ENCODE data around the gene C17orf67. TPM values are rescaled to one million over a fixed set of nuclear protein-coding genes. Genes with fewer than 3 reads are reported as not detected.

C17orf67 gene
- total RNA-seq, 2 experiments from 2014 or later: 5.1 to 5.2 TPM

DNA sequence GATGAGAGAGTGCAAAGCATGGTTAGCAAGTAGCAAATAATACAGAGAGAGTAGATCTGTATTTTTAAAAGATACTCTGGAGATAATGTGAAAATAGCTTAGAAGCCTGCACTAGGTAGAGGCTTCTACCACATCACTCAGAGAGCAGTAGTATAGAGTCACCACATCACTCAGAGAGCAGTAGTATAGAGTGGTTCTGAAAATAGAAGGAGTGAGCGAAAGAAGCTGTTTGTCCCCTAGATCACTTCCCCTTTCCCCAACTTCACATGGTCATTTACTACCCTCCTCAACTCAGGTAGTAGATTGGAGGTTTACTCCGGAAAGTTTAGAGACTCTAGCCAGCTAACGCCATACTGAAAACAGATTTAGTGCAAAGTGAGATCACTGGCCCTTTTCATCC is 17.3 kb upstream of the C17orf67 start:
- Mint-ChIP-seq H3K4me1 (peaks cover 12% of the 10 kb centered on the region), H3K4me3 (no peak overlapping the region), H3K36me3 (ENCODE audit: low read depth) (peaks cover 47% of the 10 kb centered on the region), H3K9me3 (no peaks in the 10 kb centered on the region), H3K27me3 (no peaks in the 10 kb centered on the region), H3K27ac (no peak overlapping the region)
- ChIA-PET POLR2A (no interaction called here), CTCF (interaction anchor here (1.0 to 1.1 kb wide), 3 partner anchors 9 to 88 kb away, joined by 3 to 5 read pairs (median 3); no protein-coding TSS in a partner anchor)
- DNase-seq: no peak

DNA sequence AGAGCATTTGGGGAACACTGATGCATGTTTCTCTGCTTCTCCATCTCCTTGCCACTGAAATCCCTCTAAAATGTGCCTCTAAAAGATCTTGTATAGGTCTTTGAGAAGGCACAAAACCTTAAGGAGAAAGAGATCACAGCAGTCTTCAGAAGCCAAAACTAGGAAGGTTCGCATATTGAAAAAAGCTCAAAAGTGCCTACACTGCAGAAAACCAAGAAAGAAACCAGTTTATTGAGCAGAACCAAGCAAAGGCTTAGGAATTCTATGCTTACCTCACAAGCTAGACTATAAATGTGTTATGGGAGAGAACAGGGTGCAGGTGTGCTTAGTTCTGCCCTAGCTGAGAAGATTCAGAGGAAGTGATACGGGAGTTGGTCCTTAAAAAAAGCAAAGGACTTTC is 16.9 kb upstream of the C17orf67 start:
- Mint-ChIP-seq H3K4me3 (no peak overlapping the region), H3K27me3 (no peaks in the 10 kb centered on the region), H3K27ac (no peak overlapping the region), H3K4me1 (peaks cover 12% of the 10 kb centered on the region), H3K36me3 (ENCODE audit: low read depth) (peaks cover 45% of the 10 kb centered on the region), H3K9me3 (no peaks in the 10 kb centered on the region)
- ChIA-PET CTCF (interaction anchor here (1.0 kb wide), 1 partner anchor 89 kb away, joined by 3 read pairs; no protein-coding TSS in a partner anchor), POLR2A (no interaction called here)
- no peak for DNase-seq

GRCh38 chr17:56849131-56849530 is 15.4 kb upstream of the C17orf67 start:
- H3K4me1 Mint-ChIP-seq: peaks cover 12% of the 10 kb centered on the region
- H3K36me3 Mint-ChIP-seq (ENCODE audit: low read depth): peaks cover 44% of the 10 kb centered on the region
- no peaks in the 10 kb centered on the region for H3K9me3 Mint-ChIP-seq
- no peak overlapping the region for H3K4me3 Mint-ChIP-seq
- H3K27me3 Mint-ChIP-seq: no peaks in the 10 kb centered on the region
- no peak overlapping the region for H3K27ac Mint-ChIP-seq
- DNase-seq: no peak
- POLR2A ChIA-PET: no interaction called here
- CTCF ChIA-PET: interaction anchor here (0.7 to 1.5 kb wide), 4 partner anchors 8 to 61 kb away, joined by 3 to 9 read pairs (median 4); partner anchors contain the start of genes C17orf67 and DGKE

- Mint-ChIP-seq H3K4me1 (peaks cover 12% of the 10 kb centered on the region), H3K9me3 (no peaks in the 10 kb centered on the region), H3K27ac (no peak overlapping the region), H3K4me3 (no peak overlapping the region), H3K36me3 (ENCODE audit: low read depth) (peaks cover 39% of the 10 kb centered on the region), H3K27me3 (no peaks in the 10 kb centered on the region)
- no peak for DNase-seq
- POLR2A ChIA-PET: no interaction called here
- CTCF ChIA-PET: no interaction called here
Measured at GRCh38 chr17:56847106-56847505, 13.4 kb upstream of the C17orf67 start.

GRCh38 chr17:56845934-56846333 is 12.2 kb upstream of the C17orf67 start:
- CTCF ChIA-PET: no interaction called here
- peaks cover 31% of the 10 kb centered on the region for H3K36me3 Mint-ChIP-seq (ENCODE audit: low read depth)
- DNase-seq: no peak
- POLR2A ChIA-PET: interaction anchor here (0.6 kb wide), 1 partner anchor 67 kb away, joined by 3 read pairs; no protein-coding TSS in a partner anchor
- H3K4me1 Mint-ChIP-seq: peaks cover 5% of the 10 kb centered on the region
- H3K4me3 Mint-ChIP-seq: no peak overlapping the region
- no peaks in the 10 kb centered on the region for H3K27me3 Mint-ChIP-seq
- no peak overlapping the region for H3K27ac Mint-ChIP-seq
- no peaks in the 10 kb centered on the region for H3K9me3 Mint-ChIP-seq

GRCh38 chr17:56842577-56842976 is 8.9 kb upstream of the C17orf67 start:
- H3K36me3 Mint-ChIP-seq (ENCODE audit: low read depth): peaks cover 29% of the 10 kb centered on the region
- no peaks in the 10 kb centered on the region for H3K9me3 Mint-ChIP-seq
- H3K27ac Mint-ChIP-seq: no peak overlapping the region
- CTCF ChIA-PET: interaction anchor here (0.6 to 1.0 kb wide), 3 partner anchors 9 to 51 kb away, joined by 3 read pairs; no protein-coding TSS in a partner anchor
- H3K4me1 Mint-ChIP-seq: peaks cover 19% of the 10 kb centered on the region
- H3K27me3 Mint-ChIP-seq: no peaks in the 10 kb centered on the region
- no peak overlapping the region for H3K4me3 Mint-ChIP-seq
- no peak for DNase-seq
- POLR2A ChIA-PET: no interaction called here

- H3K9me3 Mint-ChIP-seq: no peaks in the 10 kb centered on the region
- POLR2A ChIA-PET: no interaction called here
- H3K36me3 Mint-ChIP-seq (ENCODE audit: low read depth): peaks cover 33% of the 10 kb centered on the region
Measured at GRCh38 chr17:56838687-56839086, 5.0 kb upstream of the C17orf67 start.

GRCh38 chr17:56835264-56835585 is 1.5 kb upstream of the C17orf67 start:
- POLR2A ChIA-PET: no interaction called here
- H3K4me3 Mint-ChIP-seq: peak overlapping the region; percentile 90
- peak overlapping the region; percentile 93 for H3K27ac Mint-ChIP-seq
- peaks cover 67% of the 10 kb centered on the region for H3K4me1 Mint-ChIP-seq
- DNase-seq: no peak
- no peaks in the 10 kb centered on the region for H3K27me3 Mint-ChIP-seq
- CTCF ChIA-PET: interaction anchor here (1.3 to 4.6 kb wide), 6 partner anchors 11 to 55 kb away, joined by 3 to 18 read pairs (median 7); no protein-coding TSS in a partner anchor
- peaks cover 44% of the 10 kb centered on the region for H3K36me3 Mint-ChIP-seq (ENCODE audit: low read depth)
- no peaks in the 10 kb centered on the region for H3K9me3 Mint-ChIP-seq

More at GRCh38 chr17:56838687-56839086, 5.0 kb upstream of the C17orf67 start:
- H3K4me1 Mint-ChIP-seq: peaks cover 44% of the 10 kb centered on the region
- DNase-seq: no peak
- no peak overlapping the region for H3K4me3 Mint-ChIP-seq
- H3K27me3 Mint-ChIP-seq: no peaks in the 10 kb centered on the region
- no peak overlapping the region for H3K27ac Mint-ChIP-seq
- CTCF ChIA-PET: no interaction called here

DNA sequence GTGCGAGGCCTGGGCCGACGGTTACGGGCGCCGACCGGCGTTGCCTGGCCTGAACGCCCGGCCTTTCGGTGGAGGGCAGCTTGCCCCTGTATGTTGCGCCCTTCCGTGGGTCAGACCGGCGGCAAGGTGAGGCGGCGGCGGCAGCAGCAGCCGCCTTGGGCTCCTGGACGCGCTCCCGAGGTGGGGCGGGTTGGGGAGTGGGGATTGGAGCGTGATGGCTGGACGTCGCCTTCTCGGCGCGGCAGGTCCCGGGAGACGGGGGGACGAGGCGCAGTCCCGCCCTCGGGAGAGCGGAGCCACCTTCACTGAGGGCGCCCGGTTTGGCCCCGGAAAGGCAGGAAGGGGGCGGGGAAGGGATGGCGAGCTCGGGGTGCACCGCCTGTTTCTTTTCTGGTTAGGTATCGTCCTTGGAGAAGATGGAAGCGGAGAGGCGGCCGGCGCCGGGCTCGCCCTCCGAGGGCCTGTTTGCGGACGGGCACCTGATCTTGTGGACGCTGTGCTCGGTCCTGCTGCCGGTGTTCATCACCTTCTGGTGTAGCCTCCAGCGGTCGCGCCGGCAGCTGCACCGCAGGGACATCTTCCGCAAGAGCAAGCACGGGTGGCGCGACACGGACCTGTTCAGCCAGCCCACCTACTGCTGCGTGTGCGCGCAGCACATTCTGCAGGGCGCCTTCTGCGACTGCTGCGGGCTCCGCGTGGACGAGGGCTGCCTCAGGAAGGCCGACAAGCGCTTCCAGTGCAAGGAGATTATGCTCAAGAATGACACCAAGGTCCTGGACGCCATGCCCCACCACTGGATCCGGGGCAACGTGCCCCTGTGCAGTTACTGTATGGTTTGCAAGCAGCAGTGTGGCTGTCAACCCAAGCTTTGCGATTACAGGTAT is 902 bp upstream of the C17orf67 start:
- Mint-ChIP-seq H3K4me1 (peaks cover 65% of the 10 kb centered on the region), H3K27ac (peak overlapping the region; percentile 93), H3K27me3 (no peaks in the 10 kb centered on the region), H3K4me3 (peak overlapping the region; percentile 90), H3K36me3 (ENCODE audit: low read depth) (peaks cover 44% of the 10 kb centered on the region), H3K9me3 (no peaks in the 10 kb centered on the region)
- peak; percentile 75 for DNase-seq
- POLR2A ChIA-PET: no interaction called here
- CTCF ChIA-PET: interaction anchor here (0.6 to 4.6 kb wide), 8 partner anchors 10 to 75 kb away, joined by 3 to 18 read pairs (median 6); no protein-coding TSS in a partner anchor

DNA sequence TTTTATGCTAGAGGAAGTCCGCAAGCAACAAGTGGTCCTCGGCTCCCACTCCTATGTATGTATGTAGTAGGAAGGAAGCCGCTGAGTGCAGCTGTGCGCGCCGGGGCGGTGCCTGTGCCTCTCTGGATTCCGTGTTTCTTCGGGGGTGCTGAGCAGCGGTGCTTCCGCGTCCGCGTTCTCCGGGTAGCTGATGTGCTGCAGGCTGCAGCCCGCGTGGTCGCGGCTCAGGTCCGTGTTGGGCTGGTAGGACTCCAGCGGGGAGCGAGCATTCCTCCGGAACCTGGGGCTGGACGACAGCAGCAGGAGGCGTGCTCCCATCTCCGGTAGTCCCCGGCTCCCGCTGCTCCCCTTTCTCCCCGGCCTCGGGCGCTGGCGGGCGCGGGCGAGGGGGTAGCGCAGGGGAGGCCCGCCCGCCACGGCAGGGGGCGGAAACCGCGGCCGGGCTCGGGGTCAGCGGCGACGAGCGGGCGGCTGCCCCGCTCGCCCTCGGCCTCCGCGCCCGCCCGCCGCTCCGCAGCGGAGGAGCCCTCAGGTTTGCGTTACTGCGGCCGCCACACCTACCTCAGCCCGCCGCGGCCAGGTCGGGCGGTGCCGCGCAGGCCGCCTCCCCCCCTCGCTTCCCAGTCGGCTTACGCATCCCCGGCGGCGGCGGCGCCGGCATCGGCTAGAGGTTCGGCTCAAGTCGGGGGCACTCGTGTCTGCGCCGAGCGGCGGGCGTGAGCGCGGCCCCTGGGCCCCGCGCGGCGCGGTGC is 487 bp downstream of the C17orf67 start:
- ChIA-PET CTCF (interaction anchor here (1.1 to 4.6 kb wide), 7 partner anchors 9 to 76 kb away, joined by 3 to 18 read pairs (median 5); no protein-coding TSS in a partner anchor), POLR2A (no interaction called here)
- peaks cover 43% of the 10 kb centered on the region for H3K36me3 Mint-ChIP-seq (ENCODE audit: low read depth)
- peaks cover 56% of the 10 kb centered on the region for H3K4me1 Mint-ChIP-seq
- DNase-seq: peak; percentile 78
- H3K27ac Mint-ChIP-seq: peak overlapping the region; percentile 90
- peak overlapping the region; percentile 83 for H3K4me3 Mint-ChIP-seq
- H3K9me3 Mint-ChIP-seq: no peaks in the 10 kb centered on the region
- no peaks in the 10 kb centered on the region for H3K27me3 Mint-ChIP-seq

DNA sequence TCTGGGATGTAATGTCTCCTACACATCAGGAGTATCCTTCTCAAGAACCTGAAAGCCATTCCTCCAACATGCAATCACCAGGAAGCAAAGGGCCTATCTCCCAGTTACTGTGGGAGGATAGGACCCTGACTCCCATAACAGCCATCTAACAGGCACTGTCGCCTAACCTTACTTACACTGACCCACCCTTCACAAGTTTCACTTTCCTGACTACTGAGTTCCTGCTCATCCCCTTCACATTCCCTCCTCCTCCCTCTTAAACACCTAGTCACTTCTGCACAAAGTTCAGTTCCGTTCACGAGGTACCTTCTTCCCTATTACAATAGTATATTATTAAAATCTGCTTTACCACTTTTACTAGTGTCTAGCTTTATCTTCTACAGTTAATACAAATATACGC is 1.3 kb downstream of the C17orf67 start:
- H3K4me3 Mint-ChIP-seq: peak overlapping the region; percentile 83
- no peaks in the 10 kb centered on the region for H3K27me3 Mint-ChIP-seq
- DNase-seq: no peak
- H3K9me3 Mint-ChIP-seq: no peaks in the 10 kb centered on the region
- peak overlapping the region; percentile 90 for H3K27ac Mint-ChIP-seq
- POLR2A ChIA-PET: no interaction called here
- peaks cover 39% of the 10 kb centered on the region for H3K36me3 Mint-ChIP-seq (ENCODE audit: low read depth)
- CTCF ChIA-PET: interaction anchor here (1.1 to 4.6 kb wide), 4 partner anchors 8 to 16 kb away, joined by 3 to 18 read pairs (median 5); no protein-coding TSS in a partner anchor
- peaks cover 48% of the 10 kb centered on the region for H3K4me1 Mint-ChIP-seq

DNA sequence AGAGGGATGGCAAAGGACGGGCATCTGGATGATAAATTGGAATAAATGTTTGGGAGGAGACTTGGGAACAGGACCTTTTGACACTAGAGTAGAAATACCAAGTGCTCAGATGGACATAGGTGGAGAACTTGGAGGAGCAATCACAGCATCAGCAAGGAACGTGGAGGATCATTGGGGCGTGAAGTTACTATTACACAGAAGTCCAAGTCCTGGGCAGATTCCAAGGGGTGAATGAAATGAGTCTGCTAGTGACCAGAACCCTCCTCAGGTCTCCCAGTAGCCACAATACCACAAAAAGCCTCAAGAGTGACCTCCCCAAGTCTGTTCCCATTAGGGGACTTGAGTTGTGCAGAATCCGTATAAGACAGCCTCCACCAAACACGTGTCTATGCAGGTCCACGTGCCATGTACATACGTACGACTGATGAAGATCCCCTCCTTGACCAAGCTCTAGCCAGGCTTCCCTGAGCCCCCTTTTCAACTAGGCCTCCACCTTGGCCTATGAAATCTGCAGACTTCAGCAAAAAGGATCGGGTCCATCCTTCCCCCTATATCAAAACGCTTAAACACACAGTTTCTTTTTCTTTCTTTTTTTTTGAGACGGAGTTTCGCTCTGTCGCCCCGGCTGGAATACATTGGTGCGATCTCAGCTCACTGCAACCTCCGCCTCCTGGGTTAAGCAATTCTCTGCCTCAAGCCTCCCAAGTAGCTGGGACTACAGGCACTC is 2.2 kb downstream of the C17orf67 start:
- ChIA-PET CTCF (interaction anchor here (1.3 to 4.6 kb wide), 2 partner anchors 12 to 15 kb away, joined by 5 to 18 read pairs; no protein-coding TSS in a partner anchor), POLR2A (no interaction called here)
- DNase-seq: no peak
- peaks cover 36% of the 10 kb centered on the region for H3K36me3 Mint-ChIP-seq (ENCODE audit: low read depth)
- H3K4me3 Mint-ChIP-seq: peak overlapping the region; percentile 83
- H3K27ac Mint-ChIP-seq: peak overlapping the region; percentile 90
- no peaks in the 10 kb centered on the region for H3K9me3 Mint-ChIP-seq
- H3K27me3 Mint-ChIP-seq: no peaks in the 10 kb centered on the region
- H3K4me1 Mint-ChIP-seq: peaks cover 39% of the 10 kb centered on the region
